ENCODE results near the gene DNAJC3. TPM values are rescaled to one million over a fixed set of nuclear protein-coding genes. Genes with fewer than 3 reads are reported as not detected.
"Not testable (repeated sequence)": the region's sequence is repeated elsewhere in the genome, so short reads cannot be mapped to it uniquely, and the experiment has no call there.

Gene DNAJC3
- total RNA-seq, 1 donor from 2014 or later: 72.7 TPM

DNA sequence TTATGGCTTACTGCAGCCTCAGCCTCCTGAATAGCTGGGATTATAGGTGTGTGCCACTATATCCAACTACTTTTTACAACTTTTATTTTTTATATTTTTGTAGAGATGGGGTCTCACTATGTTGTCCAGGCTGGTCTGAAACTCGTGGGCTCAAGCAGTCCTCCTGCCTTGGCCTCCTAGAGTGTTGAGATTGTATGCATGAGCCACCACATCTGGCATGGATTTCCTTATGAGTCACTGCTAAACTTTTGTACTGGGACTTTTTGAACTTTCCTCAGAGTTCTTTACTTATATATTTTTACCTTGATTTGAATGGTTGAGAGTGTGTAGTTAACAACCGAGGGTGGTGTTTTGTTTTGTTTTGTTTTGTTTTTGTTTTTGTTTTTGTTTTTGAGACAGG is 33.4 kb downstream of the DNAJC3 start:
- Histone ChIP-seq H3K27me3 (ENCODE audit: control insufficient read depth, insufficient read depth, low read length) (no peaks in the 10 kb centered on the region), H3K4me3 (ENCODE audit: low read depth, low read length) (no peak overlapping the region), H3K36me3 (ENCODE audit: control insufficient read depth, insufficient read depth, low read length) (peaks cover 3% of the 10 kb centered on the region)
- TF ChIP-seq, protein P1, sequence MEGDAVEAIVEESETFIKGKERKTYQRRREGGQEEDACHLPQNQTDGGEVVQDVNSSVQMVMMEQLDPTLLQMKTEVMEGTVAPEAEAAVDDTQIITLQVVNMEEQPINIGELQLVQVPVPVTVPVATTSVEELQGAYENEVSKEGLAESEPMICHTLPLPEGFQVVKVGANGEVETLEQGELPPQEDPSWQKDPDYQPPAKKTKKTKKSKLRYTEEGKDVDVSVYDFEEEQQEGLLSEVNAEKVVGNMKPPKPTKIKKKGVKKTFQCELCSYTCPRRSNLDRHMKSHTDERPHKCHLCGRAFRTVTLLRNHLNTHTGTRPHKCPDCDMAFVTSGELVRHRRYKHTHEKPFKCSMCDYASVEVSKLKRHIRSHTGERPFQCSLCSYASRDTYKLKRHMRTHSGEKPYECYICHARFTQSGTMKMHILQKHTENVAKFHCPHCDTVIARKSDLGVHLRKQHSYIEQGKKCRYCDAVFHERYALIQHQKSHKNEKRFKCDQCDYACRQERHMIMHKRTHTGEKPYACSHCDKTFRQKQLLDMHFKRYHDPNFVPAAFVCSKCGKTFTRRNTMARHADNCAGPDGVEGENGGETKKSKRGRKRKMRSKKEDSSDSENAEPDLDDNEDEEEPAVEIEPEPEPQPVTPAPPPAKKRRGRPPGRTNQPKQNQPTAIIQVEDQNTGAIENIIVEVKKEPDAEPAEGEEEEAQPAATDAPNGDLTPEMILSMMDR (IDR thresholded peaks at IDR 0.05; ENCODE audit: insufficient read depth, low read length, severe bottlenecking): no peak
- FAIRE-seq (no peak), DNase-seq (ENCODE audit: low read depth) (peak; percentile 58)

DNA sequence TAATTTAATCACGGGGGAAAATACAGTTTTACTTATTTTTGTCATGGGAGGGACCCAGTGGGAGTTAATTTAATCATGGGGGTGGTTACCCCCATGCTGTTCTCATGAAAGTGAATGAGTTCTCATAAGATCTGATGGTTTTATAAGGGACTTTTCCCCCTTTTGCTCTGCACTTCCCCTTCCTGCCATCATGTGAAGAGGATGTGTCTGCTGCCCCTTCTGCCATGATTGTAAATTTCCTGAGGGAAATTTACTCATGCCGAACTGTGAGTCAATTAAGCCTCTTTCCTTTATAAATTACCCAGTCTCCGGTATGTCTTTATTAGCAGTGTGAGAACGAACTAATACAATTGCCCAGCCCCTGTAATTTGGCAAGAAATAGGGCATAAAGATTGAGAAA is 35.9 kb downstream of the DNAJC3 start:
- H3K4me3 ChIP-seq (ENCODE audit: low read depth, low read length); DNase-seq (ENCODE audit: low read depth); H3K36me3 ChIP-seq (ENCODE audit: control insufficient read depth, insufficient read depth, low read length); FAIRE-seq; H3K27me3 ChIP-seq (ENCODE audit: control insufficient read depth, insufficient read depth, low read length): not testable (repeated sequence)

DNA sequence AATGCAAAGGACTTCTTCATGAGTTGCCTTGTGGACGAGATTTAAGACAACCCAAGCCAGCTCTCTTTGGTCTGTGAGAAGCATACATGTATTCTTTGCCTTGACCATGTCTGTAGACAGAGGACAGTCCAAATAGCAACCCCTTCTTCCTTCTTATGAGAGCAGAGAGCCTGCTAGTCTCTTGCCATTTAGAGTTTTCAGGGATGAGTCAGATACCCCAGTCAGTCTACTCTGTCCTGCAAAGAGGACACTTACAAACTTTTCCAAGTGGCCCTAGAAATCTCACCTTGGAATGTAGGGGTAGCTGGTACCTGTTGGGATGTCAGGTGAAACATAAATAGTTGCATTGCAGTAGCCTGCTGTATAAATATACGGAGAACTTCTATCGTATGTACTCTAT is 36.7 kb downstream of the DNAJC3 start:
- FAIRE-seq (no peak), DNase-seq (ENCODE audit: low read depth) (peak; percentile 40)
- H3K36me3 ChIP-seq (ENCODE audit: control insufficient read depth, insufficient read depth, low read length): peaks cover 1% of the 10 kb centered on the region
- TF ChIP-seq, protein P1 (IDR thresholded peaks at IDR 0.05; ENCODE audit: insufficient read depth, low read length, severe bottlenecking): no peak
- no peak overlapping the region for H3K4me3 ChIP-seq (ENCODE audit: low read depth, low read length)
- no peaks in the 10 kb centered on the region for H3K27me3 ChIP-seq (ENCODE audit: control insufficient read depth, insufficient read depth, low read length)

DNA sequence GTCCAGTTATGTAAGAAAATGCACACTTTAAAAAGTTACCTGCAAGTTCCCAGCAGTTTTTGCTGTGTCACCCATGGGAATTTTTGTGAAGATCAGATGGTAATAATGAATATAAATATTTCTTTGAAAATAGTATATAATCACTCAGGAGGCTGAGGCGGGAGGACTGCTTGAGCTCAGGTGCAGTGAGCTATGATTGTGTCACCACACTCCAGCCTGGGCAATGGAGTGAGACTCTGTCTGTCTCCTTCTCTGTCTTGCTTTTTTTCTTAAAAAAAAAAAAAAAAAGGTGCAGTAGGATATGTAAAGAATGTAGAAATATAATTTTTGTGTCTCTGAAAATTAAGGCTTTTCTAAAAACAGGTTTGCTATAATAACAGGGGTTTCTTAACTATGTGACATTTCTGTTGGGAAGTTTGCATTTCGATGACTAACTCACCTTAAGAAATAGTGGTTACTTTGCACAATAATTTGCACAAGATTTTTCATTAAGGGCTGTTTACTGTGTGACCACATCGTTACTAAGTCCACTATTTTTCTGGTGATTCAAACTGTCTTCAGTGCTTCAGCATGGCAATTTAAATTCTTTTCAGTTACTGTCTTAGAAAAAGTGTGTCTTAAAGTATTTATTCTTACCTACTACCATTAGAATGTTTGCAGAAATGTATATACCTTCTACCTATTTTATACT is 37.3 kb downstream of the DNAJC3 start:
- DNase-seq (ENCODE audit: low read depth): peak; percentile 99
- Histone ChIP-seq H3K4me3 (ENCODE audit: low read depth, low read length) (no peak overlapping the region), H3K27me3 (ENCODE audit: control insufficient read depth, insufficient read depth, low read length) (no peaks in the 10 kb centered on the region), H3K36me3 (ENCODE audit: control insufficient read depth, insufficient read depth, low read length) (peaks cover 1% of the 10 kb centered on the region)
- FAIRE-seq: no peak
- TF ChIP-seq, protein P1 (IDR thresholded peaks at IDR 0.05; ENCODE audit: insufficient read depth, low read length, severe bottlenecking): no peak

DNA sequence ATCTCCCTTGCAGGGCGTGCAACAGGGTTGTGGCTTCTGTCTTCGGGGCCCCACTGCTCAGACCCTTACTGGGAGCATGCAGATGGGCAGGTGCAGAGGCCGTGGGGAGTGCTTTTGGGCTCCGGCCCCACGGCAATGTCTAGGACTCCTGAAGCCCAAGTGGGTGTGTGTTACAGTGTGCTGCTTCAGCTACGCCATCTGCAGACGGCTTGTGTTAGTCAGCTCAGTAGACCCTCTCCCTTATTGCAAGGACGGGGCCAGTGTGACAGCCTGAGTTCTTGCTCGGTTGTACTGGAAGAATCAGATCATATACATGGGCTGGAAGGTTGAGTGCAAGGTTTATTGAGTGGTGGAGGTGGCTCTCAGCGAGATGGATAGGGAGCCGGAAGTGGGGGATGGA is 39.3 kb downstream of the DNAJC3 start:
- Histone ChIP-seq H3K27me3 (ENCODE audit: control insufficient read depth, insufficient read depth, low read length) (no peaks in the 10 kb centered on the region), H3K36me3 (ENCODE audit: control insufficient read depth, insufficient read depth, low read length) (no peaks in the 10 kb centered on the region), H3K4me3 (ENCODE audit: low read depth, low read length) (no peak overlapping the region)
- FAIRE-seq: no peak
- TF ChIP-seq, protein P1 (IDR thresholded peaks at IDR 0.05; ENCODE audit: insufficient read depth, low read length, severe bottlenecking): no peak
- no peak for DNase-seq (ENCODE audit: low read depth)

DNA sequence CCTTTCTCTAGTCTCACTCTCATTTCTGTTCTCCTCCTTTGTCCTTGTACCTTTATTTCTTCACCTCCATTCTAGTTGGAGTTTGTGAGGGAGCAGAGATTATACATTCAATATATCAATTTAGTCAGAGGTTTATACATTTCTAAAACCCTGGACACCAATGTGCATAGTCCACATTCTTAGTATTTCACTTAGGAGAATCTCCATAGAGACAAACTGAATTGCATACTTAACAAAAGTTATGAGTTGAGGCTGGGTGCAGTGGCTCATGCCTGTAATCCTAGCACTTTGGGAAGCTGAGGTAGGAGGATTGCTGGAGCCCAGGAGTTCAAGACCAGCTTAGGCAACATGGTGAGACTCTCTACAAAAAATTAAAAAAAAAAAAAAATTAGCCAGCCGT is 45.3 kb downstream of the DNAJC3 start:
- H3K36me3 ChIP-seq (ENCODE audit: control insufficient read depth, insufficient read depth, low read length): no peaks in the 10 kb centered on the region
- H3K4me3 ChIP-seq (ENCODE audit: low read depth, low read length): no peak overlapping the region
- FAIRE-seq (no peak), DNase-seq (ENCODE audit: low read depth) (no peak)
- TF ChIP-seq, protein P1 (IDR thresholded peaks at IDR 0.05; ENCODE audit: insufficient read depth, low read length, severe bottlenecking): no peak
- no peaks in the 10 kb centered on the region for H3K27me3 ChIP-seq (ENCODE audit: control insufficient read depth, insufficient read depth, low read length)

All from bronchial epithelial cell (primary cell).